GM23338 (cell line): ENCODE data around the gene MFAP3L. TPM values are rescaled to one million over a fixed set of nuclear protein-coding genes. Genes with fewer than 3 reads are reported as not detected.

Experiments used
- ATAC-seq: fragments of 200-7000 bp; cut with Tn5 transposase; 3 replicates; pipeline ENCODE4 v1.9.1; 2020
- DNase-seq: peaks from one replicate; pipeline ENCODE4 v3.0.0-alpha.2; 2015; ENCODE audit warnings: low spot score
- H2AFZ ChIP-seq: fragments of 200-600 bp; sonication (generic); 2 replicates; pipeline ENCODE4 v1.8.0; 2016; ENCODE audit warnings: antibody characterized with exemption, mild to moderate bottlenecking, moderate library complexity
- H3F3A ChIP-seq: fragments of 200-600 bp; sonication (generic); replicated peaks from 2 replicates; pipeline ENCODE4 v1.8.0; 2017; ENCODE audit warnings: antibody characterized with exemption, mixed run types, low read depth
- H3K27ac ChIP-seq: fragments of 200-600 bp; sonication (generic); 2 replicates; pipeline ENCODE4 v1.6.1; 2016; ENCODE audit warnings: low read depth
- H3K27me3 ChIP-seq: fragments of 200-600 bp; sonication (generic); 2 replicates; pipeline ENCODE4 v1.8.0; 2016; ENCODE audit warnings: mild to moderate bottlenecking, mixed run types, moderate library complexity; ENCODE audit not compliant: insufficient read depth
- H3K36me3 ChIP-seq: fragments of 200-600 bp; sonication (generic); 2 replicates; pipeline ENCODE4 v1.8.0; 2016; ENCODE audit warnings: mild to moderate bottlenecking; ENCODE audit not compliant: insufficient read depth
- H3K4me1 ChIP-seq: fragments of 200-600 bp; sonication (generic); 2 replicates; pipeline ENCODE4 v1.8.0; 2016; ENCODE audit warnings: mild to moderate bottlenecking, moderate library complexity; ENCODE audit not compliant: insufficient read depth
- H3K4me2 ChIP-seq: fragments of 200-600 bp; sonication (generic); 2 replicates; pipeline ENCODE4 v1.7.1; 2017; ENCODE audit warnings: mixed run types
- H3K4me3 ChIP-seq: fragments of 200-600 bp; sonication (generic); 2 replicates; pipeline ENCODE4 v1.6.1; 2016; ENCODE audit warnings: mixed run types
- H3K79me2 ChIP-seq: fragments of 200-600 bp; sonication (generic); replicated peaks from 2 replicates; pipeline ENCODE4 v1.8.0; 2017; ENCODE audit warnings: mild to moderate bottlenecking; ENCODE audit not compliant: insufficient read depth
- H3K9me2 ChIP-seq: fragments of 200-600 bp; sonication (generic); 2 replicates; pipeline ENCODE4 v1.8.0; 2017; ENCODE audit not compliant: insufficient read depth
- H4K20me1 ChIP-seq: fragments of 200-600 bp; sonication (generic); replicated peaks from 2 replicates; pipeline ENCODE4 v1.8.0; 2017; ENCODE audit warnings: mild to moderate bottlenecking; ENCODE audit not compliant: insufficient read depth
- H3K27ac Mint-ChIP-seq: 2 replicates; pipeline ENCODE4 v1.8.0; 2020; ENCODE audit warnings: inconsistent platforms, mild to moderate bottlenecking, moderate library complexity, mixed read lengths
- H3K27me3 Mint-ChIP-seq: 3 replicates; pipeline ENCODE4 v1.8.0; 2022; ENCODE audit warnings: low read depth, mild to moderate bottlenecking, moderate library complexity, mixed read lengths, inconsistent platforms; ENCODE audit not compliant: insufficient read depth, poor library complexity
- H3K36me3 Mint-ChIP-seq: 3 replicates; pipeline ENCODE4 v1.8.0; 2021; ENCODE audit warnings: low read depth, mild to moderate bottlenecking, inconsistent platforms, moderate library complexity, mixed read lengths
- H3K4me1 Mint-ChIP-seq: 3 replicates; pipeline ENCODE4 v1.8.0; 2020; ENCODE audit warnings: mild to moderate bottlenecking, inconsistent platforms, mixed read lengths
- H3K4me3 Mint-ChIP-seq: 3 replicates; pipeline ENCODE4 v1.8.0; 2021; ENCODE audit warnings: moderate library complexity, mild to moderate bottlenecking, inconsistent platforms, mixed read lengths
- H3K9me3 Mint-ChIP-seq: 3 replicates; pipeline ENCODE4 v1.8.0; 2020; ENCODE audit warnings: moderate library complexity, mild to moderate bottlenecking, inconsistent platforms, mixed read lengths
- CREB1 ChIP-seq: fragments of 250-450 bp; sonication (Bioruptor Pico); IDR thresholded peaks from 2 replicates; pipeline ENCODE4 v1.5.0; 2020; ENCODE audit warnings: low read depth, mild to moderate bottlenecking, moderate library complexity
- CTCF ChIP-seq, 2 experiments: fragments of 200-600 bp in 1 of 2; sonication (generic) in 1 of 2; conservative IDR thresholded peaks; 2 replicates each; pipeline versions ENCODE4 v1.5.1 to v1.6.1; 2016 to 2017; ENCODE audit warnings: antibody characterized with exemption in 2 of 2, low read depth in 2 of 2, mild to moderate bottlenecking in 2 of 2, moderate library complexity in 1 of 2
- ETS1 ChIP-seq: IDR thresholded peaks from 2 replicates; pipeline ENCODE4 v1.6.1; 2016; ENCODE audit warnings: antibody characterized with exemption
- EZH2 ChIP-seq: fragments of 200-600 bp; sonication (generic); IDR thresholded peaks from one replicate; pipeline ENCODE4 v1.8.0; 2017; ENCODE audit warnings: antibody characterized with exemption, mild to moderate bottlenecking, low read depth; ENCODE audit not compliant: unreplicated experiment
- EZH2phosphoT487 ChIP-seq: fragments of 200-600 bp; sonication (generic); IDR thresholded peaks from one replicate; pipeline ENCODE4 v1.8.1; 2018; ENCODE audit warnings: antibody characterized with exemption; ENCODE audit not compliant: unreplicated experiment
- JUNB ChIP-seq: IDR thresholded peaks from one replicate; pipeline ENCODE4 v1.6.1; 2016; ENCODE audit warnings: antibody characterized with exemption; ENCODE audit not compliant: unreplicated experiment
- NANOG ChIP-seq: IDR thresholded peaks from 2 replicates; pipeline ENCODE4 v1.6.1; 2016; ENCODE audit warnings: antibody characterized with exemption, borderline replicate concordance
- POLR2AphosphoS5 ChIP-seq: IDR thresholded peaks from 2 replicates; pipeline ENCODE4 v1.6.1; 2016; ENCODE audit warnings: antibody characterized with exemption, low read depth
- REST ChIP-seq: IDR thresholded peaks from one replicate; pipeline ENCODE4 v1.6.1; 2018; ENCODE audit warnings: antibody characterized with exemption; ENCODE audit not compliant: unreplicated experiment
- ZNF114 ChIP-seq: fragments of 250-450 bp; sonication (Bioruptor Pico); IDR thresholded peaks from 2 replicates; pipeline ENCODE4 v1.5.0; 2020; ENCODE audit warnings: mild to moderate bottlenecking, moderate library complexity
- ZNF331 ChIP-seq: fragments of 250-450 bp; sonication (Bioruptor Pico); IDR thresholded peaks from 2 replicates; pipeline ENCODE4 v1.5.0; 2020; ENCODE audit warnings: low read depth, mild to moderate bottlenecking, moderate library complexity
- polyA plus RNA-seq: library from polyadenylated mRNA; unstranded; fragments of >200 nt; fragmentation: Nextera tagmentation; extraction: Ambion mirVana; gene quantifications from 2 replicates; pipeline ENCODE4 v1.2.1, GENCODE V29; 2016
- total RNA-seq: library from RNA; depleted of rRNA; stranded (reverse); fragments of >200 nt; shearing (Covaris generic); gene quantifications from 2 replicates; pipeline ENCODE4 v1.2.3, GENCODE V29; 2014

MFAP3L gene
- total and polyA plus RNA-seq, 2 experiments from 2014 or later = 3.4 to 7.9 TPM

- Mint-ChIP-seq H3K4me3 (no peak overlapping the region), H3K4me1 (peaks cover 14% of the 10 kb centered on the region), H3K36me3 (no peaks in the 10 kb centered on the region), H3K9me3 (no peaks in the 10 kb centered on the region), H3K27ac (no peak overlapping the region), H3K27me3 (no peaks in the 10 kb centered on the region)
- Histone ChIP-seq H3K27ac (no peak overlapping the region), H4K20me1 (no peaks in the 10 kb centered on the region), H3K4me2 (no peak overlapping the region), H2AFZ (no peak overlapping the region), H3K4me3 (no peak overlapping the region), H3F3A (no peaks in the 10 kb centered on the region), H3K9me2 (no peaks in the 10 kb centered on the region), H3K36me3 (no peaks in the 10 kb centered on the region), H3K4me1 (no peaks in the 10 kb centered on the region), H3K79me2 (no peaks in the 10 kb centered on the region), H3K27me3 (no peaks in the 10 kb centered on the region)
- ATAC-seq = no peak
- TF ChIP-seq CTCF (conservative IDR thresholded peaks at IDR 0.05; ENCODE audit: low read depth in 2 of 2) (no peak), ZNF114 (CRISPR knock-in tag) (no peak), REST (no peak), ETS1 (no peak), NANOG (no peak), CREB1 (CRISPR knock-in tag) (no peak), ZNF331 (CRISPR knock-in tag) (no peak), JUNB (no peak), EZH2phosphoT487 (no peak), EZH2 (no peak), POLR2AphosphoS5 (no peak)
- no peak for DNase-seq
These were observed 9.7 kb upstream of the MFAP3L start for GRCh38 chr4:170035845-170036244.
